Endothelial cell of umbilical vein (primary cell): ENCODE results near the gene SCGB1A1. TPM values are rescaled to one million over a fixed set of nuclear protein-coding genes. Genes with fewer than 3 reads are reported as not detected.

Experiments
- BruUV-seq: library from RNA; stranded (reverse); fragments of 400-500 nt; replicated peaks from 2 replicates; lab custom pipeline; 2021; lab: Mats Ljungman, UMichigan
- CTCF ChIA-PET: fragments of 300-600, 350-600 bp; sonication (Branson Sonifier 250); formaldehyde crosslinking; loops from one replicate; lab custom pipeline; 2021; ENCODE audit warnings: antibody characterized with exemption, inconsistent platforms; lab: Charles Lee
- POLR2A ChIA-PET: fragments of 300-600, 350-600 bp; sonication (Branson Sonifier 250); formaldehyde crosslinking; loops from one replicate; lab custom pipeline; 2021; ENCODE audit warnings: antibody characterized with exemption, inconsistent platforms; lab: Charles Lee
- DNase-seq: peaks from one replicate; pipeline ENCODE4 v3.0.0-alpha.2; 2011; ENCODE audit warnings: low read depth, low spot score
- FAIRE-seq: peaks from 2 replicates; lab custom pipeline; 2011; peaks lifted over from hg19 to GRCh38; lab: Jason Lieb, UNC
- H2AFZ ChIP-seq: 2 replicates; pipeline ENCODE4 v1.6.0; 2012; ENCODE audit warnings: low read depth, low read length, control low read depth, inconsistent platforms
- H3K27ac ChIP-seq: 2 replicates; pipeline ENCODE4 v1.5.1; 2011; ENCODE audit warnings: low read depth, mild to moderate bottlenecking, control low read depth, low read length, moderate library complexity; ENCODE audit not compliant: insufficient read depth
- H3K27me3 ChIP-seq, 2 experiments: 2 replicates each; pipeline versions ENCODE4 v1.6.0 to v1.6.1; 2011; ENCODE audit warnings: low read length in 2 of 2, mixed read lengths in 1 of 2; ENCODE audit not compliant: control insufficient read depth in 2 of 2, insufficient read depth in 2 of 2
- H3K36me3 ChIP-seq, 2 experiments: 2 replicates in 1 of 2; 3 replicates in 1 of 2; pipeline ENCODE4 v1.5.1; 2011; ENCODE audit warnings: low read length in 2 of 2, mild to moderate bottlenecking in 1 of 2, moderate library complexity in 1 of 2; ENCODE audit not compliant: control insufficient read depth in 2 of 2, insufficient read depth in 2 of 2; ENCODE audit errors: extremely low read depth in 1 of 2
- H3K4me1 ChIP-seq: 3 replicates; pipeline ENCODE4 v1.5.1; 2011; ENCODE audit warnings: mild to moderate bottlenecking, low read length; ENCODE audit not compliant: control insufficient read depth, insufficient read depth; ENCODE audit errors: extremely low read depth
- H3K4me2 ChIP-seq: 2 replicates; pipeline ENCODE4 v1.6.1; 2011; ENCODE audit warnings: low read length, control low read depth, mixed read lengths; ENCODE audit not compliant: insufficient read depth
- H3K4me3 ChIP-seq, 3 experiments: fragments of 200-600 bp in 1 of 3; sonication (generic), shearing (Covaris generic) in 1 of 3; replicated peaks in 1 of 3; 2 replicates each; pipeline ENCODE4 v1.5.1; 2011 to 2016; ENCODE audit warnings: control low read depth in 3 of 3, low read length in 3 of 3, mild to moderate bottlenecking in 2 of 3, inconsistent platforms in 1 of 3, low read depth in 1 of 3, moderate library complexity in 1 of 3; ENCODE audit not compliant: insufficient read depth in 1 of 3
- H3K79me2 ChIP-seq: 2 replicates; pipeline ENCODE4 v1.6.0; 2012; ENCODE audit warnings: low read length, inconsistent platforms; ENCODE audit not compliant: control insufficient read depth, insufficient read depth
- H3K9ac ChIP-seq: replicated peaks from 2 replicates; pipeline ENCODE3; 2011; ENCODE audit warnings: low read length, control low read depth; ENCODE audit not compliant: insufficient read depth; ENCODE audit errors: extremely low read depth
- H3K9me1 ChIP-seq: replicated peaks from 3 replicates; pipeline ENCODE4 v1.6.0; 2011; ENCODE audit warnings: mild to moderate bottlenecking, low read length; ENCODE audit not compliant: control insufficient read depth, insufficient read depth; ENCODE audit errors: extremely low read depth
- H3K9me3 ChIP-seq: replicated peaks from 2 replicates; pipeline ENCODE4 v1.5.1; 2012; ENCODE audit warnings: low read length, inconsistent platforms; ENCODE audit not compliant: control insufficient read depth, insufficient read depth
- H4K20me1 ChIP-seq: replicated peaks from 2 replicates; pipeline ENCODE3; 2011; ENCODE audit warnings: mild to moderate bottlenecking, low read length; ENCODE audit not compliant: control insufficient read depth, insufficient read depth; ENCODE audit errors: extremely low read depth
- EZH2 ChIP-seq: IDR thresholded peaks from 2 replicates; pipeline ENCODE4 v1.6.1; 2012; ENCODE audit warnings: borderline replicate concordance, low read depth, mild to moderate bottlenecking, moderate library complexity, low read length, inconsistent platforms; ENCODE audit not compliant: severe bottlenecking
- FOS ChIP-seq: IDR thresholded peaks from 2 replicates; pipeline ENCODE4 v1.6.1; 2011; ENCODE audit warnings: mild to moderate bottlenecking, low read length, moderate library complexity, borderline replicate concordance; ENCODE audit not compliant: insufficient read depth
- GATA2 ChIP-seq: IDR thresholded peaks from 2 replicates; pipeline ENCODE4 v1.7.0; 2011; ENCODE audit warnings: low read depth, mild to moderate bottlenecking, moderate library complexity, mixed read lengths, low read length; ENCODE audit not compliant: insufficient read length, insufficient read depth
- JUN ChIP-seq: IDR thresholded peaks from 2 replicates; pipeline ENCODE4 v1.6.1; 2011; ENCODE audit warnings: borderline replicate concordance, low read depth; ENCODE audit not compliant: insufficient read length, insufficient read depth
- MYC ChIP-seq: IDR thresholded peaks from one replicate; pipeline ENCODE4 v1.6.1; 2011; ENCODE audit warnings: mild to moderate bottlenecking, low read depth, low read length
- POLR2A ChIP-seq: IDR thresholded peaks from 2 replicates; pipeline ENCODE4 v1.6.1; 2012; ENCODE audit warnings: low read depth, mild to moderate bottlenecking, control low read depth, low read length
- POLR2AphosphoS5 ChIP-seq: IDR thresholded peaks from 2 replicates; pipeline ENCODE4 v1.6.1; 2012; ENCODE audit warnings: low read depth, mild to moderate bottlenecking, control low read depth, low read length, moderate library complexity; ENCODE audit not compliant: insufficient read depth
- dilution Hi-C: fragments of 300-500 bp; cut with MboI; formaldehyde crosslinking; loops from one replicate; pipeline ENCODE4 v1.15.0; 2019; ENCODE audit warnings: low sequenced_read_pairs; ENCODE audit not compliant: extremely low pct_ligation_motif_present
- intact Hi-C: fragments of 100-400 bp; cut with micrococcal nuclease; formaldehyde crosslinking; loops from one replicate; pipeline ENCODE4 v1.10.0; 2022
- polyA plus RNA-seq, 4 experiments: library from polyadenylated mRNA; depleted of rRNA in 3 of 4; stranded (reverse) in 3 of 4; unstranded in 1 of 4; fragments of >200 nt; gene quantifications; 2 replicates each; pipeline versions ENCODE4 v1.2.1 to v1.2.3, GENCODE V29; 2011 to 2012; ENCODE audit warnings: missing spikeins in 1 of 4
- total RNA-seq: library from RNA; stranded (reverse); gene quantifications from 2 replicates; pipeline ENCODE4 v1.2.3, GENCODE V29; 2021
- TF ChIP-seq, protein P1 (sequence below): IDR thresholded peaks from 2 replicates; pipeline ENCODE4 v1.6.1; 2011; ENCODE audit not compliant: insufficient read depth, insufficient read length
- TF ChIP-seq, protein P2 (sequence below), 2 donors: IDR thresholded peaks; 1 replicate in 1 of 2; 2 replicates in 1 of 2; pipeline ENCODE4 v1.5.1; 2011; ENCODE audit warnings: low read length in 2 of 2, mild to moderate bottlenecking in 2 of 2, moderate library complexity in 2 of 2, control low read depth in 1 of 2, inconsistent platforms in 1 of 2, low read depth in 1 of 2; ENCODE audit not compliant: insufficient read depth in 1 of 2; ENCODE audit errors: extremely low read depth in 1 of 2

SCGB1A1 gene
- total and polyA plus RNA-seq, 2 donors (not counting 3 experiments of a cell fraction or from before 2014, with no cell fraction given), result not detected

DNA sequence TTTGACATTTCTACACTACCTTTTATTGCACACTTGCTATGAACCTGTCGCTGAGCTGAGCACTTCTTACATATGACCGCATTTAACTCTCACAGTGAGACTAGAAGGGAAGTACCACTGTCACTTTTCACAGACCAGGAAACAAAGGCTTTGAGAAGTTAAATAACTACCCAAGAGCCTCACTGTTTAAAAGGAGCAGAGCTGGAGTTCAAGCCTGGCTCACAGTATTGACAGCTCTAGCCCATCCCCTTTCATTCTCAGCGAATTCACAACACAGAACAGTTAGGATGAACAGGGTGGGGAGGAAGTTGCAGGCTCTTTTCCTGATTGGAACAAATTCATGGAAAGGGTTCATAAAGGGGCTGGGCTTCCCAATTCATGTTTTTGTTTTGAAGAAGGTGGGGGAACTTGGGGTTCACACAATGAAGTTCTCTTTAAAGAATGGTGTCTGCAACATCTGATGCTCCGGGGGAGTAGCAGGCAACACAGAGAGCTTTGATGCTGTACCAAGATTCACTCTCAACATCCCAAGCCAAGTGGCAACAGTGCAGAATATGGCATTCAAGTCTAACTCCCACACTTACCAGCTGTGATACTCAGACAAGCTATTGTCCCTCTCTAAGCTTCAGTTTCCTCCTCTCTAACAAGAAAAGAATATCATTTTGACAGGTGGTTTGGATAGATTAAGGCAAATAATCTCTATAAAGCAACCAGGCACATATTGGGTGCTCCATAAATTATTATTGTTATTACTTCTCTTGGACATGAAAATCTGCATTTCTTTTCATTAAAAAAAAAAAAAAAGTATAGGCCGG lies 17.2 kb downstream of the SCGB1A1 start:
- H3K79me2 ChIP-seq, result no peaks in the 10 kb centered on the region
- no peak overlapping the region for H3K27ac ChIP-seq
- H2AFZ ChIP-seq, result no peak overlapping the region
- FAIRE-seq (no peak), DNase-seq (no peak)
- H3K9me1 ChIP-seq, result no peaks in the 10 kb centered on the region
- H3K36me3 ChIP-seq, result no peaks in the 10 kb centered on the region
- H3K27me3 ChIP-seq, result no peaks in the 10 kb centered on the region
- no peak overlapping the region for H3K4me2 ChIP-seq
- no peaks in the 10 kb centered on the region for H3K9me3 ChIP-seq
- CTCF ChIA-PET, result interaction anchor here (1.3 to 5.8 kb wide), 4 partner anchors 11 to 125 kb away, joined by 4 to 37 read pairs (median 16); no protein-coding TSS in a partner anchor
- H3K4me1 ChIP-seq, result peaks cover 9% of the 10 kb centered on the region
- no TSS peak for BruUV-seq
- H4K20me1 ChIP-seq, result no peaks in the 10 kb centered on the region
- no peak overlapping the region for H3K9ac ChIP-seq
- intact Hi-C loops (no loop called here), dilution Hi-C loops (no loop called here)
- H3K4me3 ChIP-seq, result no peak overlapping the region
- POLR2A ChIA-PET, result interaction anchor here (0.7 kb wide), 1 partner anchor 12 kb away, joined by 3 read pairs; no protein-coding TSS in a partner anchor
- TF ChIP-seq POLR2AphosphoS5 (no peak), FOS (no peak), EZH2 (no peak), MYC (no peak), POLR2A (no peak), JUN (no peak), GATA2 (no peak)
- TF ChIP-seq, protein P1, sequence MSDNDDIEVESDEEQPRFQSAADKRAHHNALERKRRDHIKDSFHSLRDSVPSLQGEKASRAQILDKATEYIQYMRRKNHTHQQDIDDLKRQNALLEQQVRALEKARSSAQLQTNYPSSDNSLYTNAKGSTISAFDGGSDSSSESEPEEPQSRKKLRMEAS, result no peak
- TF ChIP-seq, protein P2, sequence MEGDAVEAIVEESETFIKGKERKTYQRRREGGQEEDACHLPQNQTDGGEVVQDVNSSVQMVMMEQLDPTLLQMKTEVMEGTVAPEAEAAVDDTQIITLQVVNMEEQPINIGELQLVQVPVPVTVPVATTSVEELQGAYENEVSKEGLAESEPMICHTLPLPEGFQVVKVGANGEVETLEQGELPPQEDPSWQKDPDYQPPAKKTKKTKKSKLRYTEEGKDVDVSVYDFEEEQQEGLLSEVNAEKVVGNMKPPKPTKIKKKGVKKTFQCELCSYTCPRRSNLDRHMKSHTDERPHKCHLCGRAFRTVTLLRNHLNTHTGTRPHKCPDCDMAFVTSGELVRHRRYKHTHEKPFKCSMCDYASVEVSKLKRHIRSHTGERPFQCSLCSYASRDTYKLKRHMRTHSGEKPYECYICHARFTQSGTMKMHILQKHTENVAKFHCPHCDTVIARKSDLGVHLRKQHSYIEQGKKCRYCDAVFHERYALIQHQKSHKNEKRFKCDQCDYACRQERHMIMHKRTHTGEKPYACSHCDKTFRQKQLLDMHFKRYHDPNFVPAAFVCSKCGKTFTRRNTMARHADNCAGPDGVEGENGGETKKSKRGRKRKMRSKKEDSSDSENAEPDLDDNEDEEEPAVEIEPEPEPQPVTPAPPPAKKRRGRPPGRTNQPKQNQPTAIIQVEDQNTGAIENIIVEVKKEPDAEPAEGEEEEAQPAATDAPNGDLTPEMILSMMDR (IDR thresholded peaks at IDR 0.05; ENCODE audit: extremely low read depth in 1 of 2, insufficient read depth in 1 of 2, low read depth in 1 of 2, low read length in 2 of 2), result no peak
